ENCODE data around the gene TMED6. TPM values are rescaled to one million over a fixed set of nuclear protein-coding genes. Genes with fewer than 3 reads are reported as not detected.

The TMED6 gene
- total RNA-seq, 1 experiment from 2014 or later = 0.91 TPM

- Histone ChIP-seq H3K9ac (ENCODE audit: low read length) (no peak overlapping the region), H3K9me2 (ENCODE audit: insufficient read depth) (no peaks in the 10 kb centered on the region), H3K27me3 (ENCODE audit: insufficient read depth, low read length) (no peaks in the 10 kb centered on the region), H3K4me1 (ENCODE audit: control insufficient read depth in 1 of 2, insufficient read depth in 2 of 2, low read length in 2 of 2) (peaks cover 0 to 2% of the 10 kb centered on the region in 2 experiments; a peak in 2 of 4 replicates), H3K36me3 (ENCODE audit: control insufficient read depth in 1 of 2, insufficient read depth in 2 of 2, low read length in 2 of 2) (peaks cover 59 to 61% of the 10 kb centered on the region in 2 experiments), H3K79me2 (ENCODE audit: insufficient read depth, low read length) (peaks cover 96% of the 10 kb centered on the region), H3K27ac (ENCODE audit: low read depth, low read length) (no peak overlapping the region), H3K4me3 (replicated peaks in 1 of 2; ENCODE audit: low read depth in 1 of 2, low read length in 2 of 2) (no peak overlapping the region), H4K20me1 (ENCODE audit: insufficient read depth) (no peaks in the 10 kb centered on the region), H3K9me3 (ENCODE audit: control insufficient read depth in 1 of 2, insufficient read depth in 1 of 2, low read depth in 1 of 2, low read length in 2 of 2) (no peaks in the 10 kb centered on the region), H2AFZ (ENCODE audit: low read depth, low read length, poor library complexity, severe bottlenecking) (no peak overlapping the region), H3K4me2 (ENCODE audit: low read length) (no peak overlapping the region)
- ATAC-seq = no peak
- TF ChIP-seq TCF7L2 (IDR thresholded peaks at IDR 0.05; ENCODE audit: borderline replicate concordance, extremely low read depth, insufficient read depth, insufficient read length) (no peak), ATF3 (IDR thresholded peaks at IDR 0.05) (no peak), ELF1 (IDR thresholded peaks at IDR 0.05; ENCODE audit: borderline replicate concordance, low read depth) (no peak), SRF (IDR thresholded peaks at IDR 0.05; ENCODE audit: low read depth) (no peak), ZFX (IDR thresholded peaks at IDR 0.05) (no peak), SIN3A (IDR thresholded peaks at IDR 0.05; ENCODE audit: low read depth) (no peak)
- DNase-seq (ENCODE audit: low read depth, low spot score) = no peak
- intact Hi-C loops (cut with micrococcal nuclease) = no loop called here
- ChIA-PET CTCF (interaction anchor here (1.3 kb wide), 1 partner anchor 17 kb away, joined by 4 read pairs; no protein-coding TSS in a partner anchor), RAD21 (ENCODE audit: low non-redundant PET in 1 of 2, low total read pairs in 2 of 2, uncharacterized antibody in 2 of 2, unreplicated experiment in 2 of 2) (no interaction called here), POLR2A (no interaction called here)
- no TSS peak for BruUV-seq (replicated peaks)
Observed at GRCh38 chr16:69378760-69379159, 27.2 kb upstream of the TMED6 start.

GRCh38 chr16:69378036-69378435, 26.4 kb upstream of the TMED6 start:
- Histone ChIP-seq H3K4me3 (replicated peaks in 1 of 2; ENCODE audit: low read depth in 1 of 2, low read length in 2 of 2) (no peak overlapping the region), H3K4me2 (ENCODE audit: low read length) (no peak overlapping the region), H3K36me3 (ENCODE audit: control insufficient read depth in 1 of 2, insufficient read depth in 2 of 2, low read length in 2 of 2) (peaks cover 59 to 60% of the 10 kb centered on the region in 2 experiments), H3K9me2 (ENCODE audit: insufficient read depth) (no peaks in the 10 kb centered on the region), H3K27ac (ENCODE audit: low read depth, low read length) (no peak overlapping the region), H3K27me3 (ENCODE audit: insufficient read depth, low read length) (no peaks in the 10 kb centered on the region), H3K9ac (ENCODE audit: low read length) (no peak overlapping the region), H4K20me1 (ENCODE audit: insufficient read depth) (peaks cover 2% of the 10 kb centered on the region; the same call in 1 of the 2 replicates), H3K9me3 (ENCODE audit: control insufficient read depth in 1 of 2, insufficient read depth in 1 of 2, low read depth in 1 of 2, low read length in 2 of 2) (no peaks in the 10 kb centered on the region), H3K4me1 (ENCODE audit: control insufficient read depth in 1 of 2, insufficient read depth in 2 of 2, low read length in 2 of 2) (no peaks in the 10 kb centered on the region), H2AFZ (ENCODE audit: low read depth, low read length, poor library complexity, severe bottlenecking) (no peak overlapping the region), H3K79me2 (ENCODE audit: insufficient read depth, low read length) (peaks cover 96% of the 10 kb centered on the region)
- RAD21 ChIA-PET (ENCODE audit: low non-redundant PET in 1 of 2, low total read pairs in 2 of 2, uncharacterized antibody in 2 of 2, unreplicated experiment in 2 of 2) = no interaction called here
- CTCF ChIA-PET = no interaction called here
- ATAC-seq (no peak), DNase-seq (ENCODE audit: low read depth, low spot score) (no peak)
- POLR2A ChIA-PET = no interaction called here
- intact Hi-C loops (cut with micrococcal nuclease) = no loop called here
- BruUV-seq (replicated peaks) = no TSS peak
- TF ChIP-seq EZH2 (IDR thresholded peaks at IDR 0.05) (no peak), JUND (IDR thresholded peaks at IDR 0.05) (no peak), POLR2AphosphoS5 (IDR thresholded peaks at IDR 0.05; ENCODE audit: low read depth, low read length) (no peak), ZBTB33 (IDR thresholded peaks at IDR 0.05; ENCODE audit: extremely low read depth, insufficient replicate concordance, low read length) (no peak), TCF7L2 (IDR thresholded peaks at IDR 0.05; ENCODE audit: borderline replicate concordance, extremely low read depth, insufficient read depth, insufficient read length) (no peak), CEBPB (IDR thresholded peaks at IDR 0.05; ENCODE audit: low read depth) (no peak), SRF (IDR thresholded peaks at IDR 0.05; ENCODE audit: low read depth) (no peak), REST (IDR thresholded peaks at IDR 0.05; ENCODE audit: low read depth) (no peak), ATF3 (IDR thresholded peaks at IDR 0.05) (no peak), CBX3 (IDR thresholded peaks at IDR 0.05; ENCODE audit: low read depth) (no peak), YY1 (IDR thresholded peaks at IDR 0.05; ENCODE audit: extremely low read depth, insufficient replicate concordance, low read depth, low read length) (no peak), FOSL1 (IDR thresholded peaks at IDR 0.05; ENCODE audit: low read depth) (no peak)
